Fibroblast of villous mesenchyme (primary cell): ENCODE measurements around the gene NPFFR1. TPM values are rescaled to one million over a fixed set of nuclear protein-coding genes. Genes with fewer than 3 reads are reported as not detected.

Experiments used
- DNase-seq: peaks from one replicate; pipeline ENCODE4 v3.0.0-alpha.2; 2010; ENCODE audit warnings: low read depth
- H3K4me3 ChIP-seq: 2 replicates; pipeline ENCODE4 v1.5.1; 2011; ENCODE audit warnings: low read depth, mild to moderate bottlenecking, low read length
- total RNA-seq: library from RNA; depleted of rRNA; stranded (reverse); fragments of >200 nt; gene quantifications from 2 replicates; pipeline ENCODE4 v1.2.3, GENCODE V29; 2012
- TF ChIP-seq, protein P1 (sequence below): IDR thresholded peaks from 2 replicates; pipeline ENCODE4 v1.5.1; 2012; ENCODE audit warnings: low read depth, mild to moderate bottlenecking, low read length; ENCODE audit not compliant: insufficient read depth

Gene NPFFR1
- total RNA-seq, 1 donor = not detected

DNA sequence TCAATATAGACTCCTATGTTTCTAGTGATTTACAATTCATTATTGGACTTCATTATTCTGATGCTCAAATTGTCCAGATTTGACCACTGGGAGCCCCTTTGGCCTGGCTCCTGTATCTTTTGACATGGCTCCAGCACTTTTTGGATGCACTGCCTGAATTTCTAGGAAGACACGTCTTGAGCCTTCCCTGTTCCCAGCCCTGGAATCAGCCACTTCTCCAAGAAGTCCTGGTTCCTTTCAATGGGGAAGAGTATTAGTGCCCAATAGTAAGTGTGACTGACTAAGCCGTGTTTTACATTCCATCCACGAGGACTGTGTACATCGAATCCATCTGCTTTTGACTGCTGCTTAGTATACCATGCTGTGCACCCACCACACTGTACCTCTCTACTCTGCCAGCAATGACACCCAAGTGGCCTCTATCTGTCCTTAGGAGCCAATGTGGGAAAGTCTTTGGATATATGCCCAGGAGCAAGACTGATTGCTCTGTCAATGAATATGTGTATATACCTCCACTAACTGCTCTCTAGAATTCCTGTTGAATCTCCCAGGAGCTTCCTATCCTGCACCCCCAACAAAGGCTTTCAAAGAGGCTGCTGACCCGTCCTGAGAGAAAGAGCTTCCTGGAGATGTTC, 23.2 kb upstream of the NPFFR1 start:
- TF ChIP-seq, protein P1, sequence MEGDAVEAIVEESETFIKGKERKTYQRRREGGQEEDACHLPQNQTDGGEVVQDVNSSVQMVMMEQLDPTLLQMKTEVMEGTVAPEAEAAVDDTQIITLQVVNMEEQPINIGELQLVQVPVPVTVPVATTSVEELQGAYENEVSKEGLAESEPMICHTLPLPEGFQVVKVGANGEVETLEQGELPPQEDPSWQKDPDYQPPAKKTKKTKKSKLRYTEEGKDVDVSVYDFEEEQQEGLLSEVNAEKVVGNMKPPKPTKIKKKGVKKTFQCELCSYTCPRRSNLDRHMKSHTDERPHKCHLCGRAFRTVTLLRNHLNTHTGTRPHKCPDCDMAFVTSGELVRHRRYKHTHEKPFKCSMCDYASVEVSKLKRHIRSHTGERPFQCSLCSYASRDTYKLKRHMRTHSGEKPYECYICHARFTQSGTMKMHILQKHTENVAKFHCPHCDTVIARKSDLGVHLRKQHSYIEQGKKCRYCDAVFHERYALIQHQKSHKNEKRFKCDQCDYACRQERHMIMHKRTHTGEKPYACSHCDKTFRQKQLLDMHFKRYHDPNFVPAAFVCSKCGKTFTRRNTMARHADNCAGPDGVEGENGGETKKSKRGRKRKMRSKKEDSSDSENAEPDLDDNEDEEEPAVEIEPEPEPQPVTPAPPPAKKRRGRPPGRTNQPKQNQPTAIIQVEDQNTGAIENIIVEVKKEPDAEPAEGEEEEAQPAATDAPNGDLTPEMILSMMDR = no peak
- DNase-seq = no peak

DNA sequence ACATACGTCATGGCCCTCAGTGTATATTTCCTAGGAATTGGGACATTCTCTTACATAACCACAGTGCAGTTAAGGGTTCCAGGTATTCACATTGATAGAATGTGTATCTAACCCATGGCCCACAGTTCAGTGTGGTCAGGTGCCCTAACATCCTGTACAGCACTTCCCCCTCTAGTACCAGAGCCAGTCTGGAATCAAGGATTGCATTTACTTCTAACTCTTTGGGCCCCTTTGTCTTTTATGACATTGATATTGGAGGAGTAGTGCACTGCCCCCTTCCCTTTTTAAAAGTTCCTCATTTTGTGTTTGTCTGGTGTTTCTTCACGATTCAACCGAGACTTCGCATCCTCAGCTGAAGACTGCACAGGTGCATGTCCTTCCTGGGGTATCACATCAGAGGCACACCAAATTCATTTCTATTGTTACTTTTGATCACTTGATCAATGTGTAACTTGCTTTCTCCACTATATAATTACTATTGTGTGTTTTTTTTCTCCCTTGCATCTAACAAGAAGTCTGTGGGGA, 22.4 kb upstream of the NPFFR1 start:
- no peak for DNase-seq
- TF ChIP-seq, protein P1 = no peak
- no peak overlapping the region for H3K4me3 ChIP-seq

More for the DNA sequence above, 23.2 kb upstream of the NPFFR1 start:
- no peak overlapping the region for H3K4me3 ChIP-seq

DNA sequence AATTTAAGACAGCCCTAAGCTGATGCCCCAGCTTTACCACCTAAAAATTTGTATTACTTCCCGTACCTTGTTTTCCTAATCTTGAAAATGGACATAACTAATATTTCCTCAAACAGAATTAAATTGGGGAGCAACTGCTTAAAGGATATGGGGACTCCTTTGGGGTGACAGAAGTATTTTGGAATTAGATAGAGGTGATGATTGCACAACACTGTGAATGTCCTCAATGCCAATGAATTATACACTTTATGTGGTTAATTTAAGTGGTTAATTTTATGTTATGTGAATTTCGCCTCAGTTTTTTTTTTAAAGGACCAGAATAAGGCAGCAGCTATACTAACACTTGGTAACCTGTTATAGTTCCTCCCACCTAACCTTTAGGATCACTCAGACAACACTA, 19.9 kb upstream of the NPFFR1 start:
- DNase-seq = no peak
- TF ChIP-seq, protein P1 = no peak
- no peak overlapping the region for H3K4me3 ChIP-seq

DNA sequence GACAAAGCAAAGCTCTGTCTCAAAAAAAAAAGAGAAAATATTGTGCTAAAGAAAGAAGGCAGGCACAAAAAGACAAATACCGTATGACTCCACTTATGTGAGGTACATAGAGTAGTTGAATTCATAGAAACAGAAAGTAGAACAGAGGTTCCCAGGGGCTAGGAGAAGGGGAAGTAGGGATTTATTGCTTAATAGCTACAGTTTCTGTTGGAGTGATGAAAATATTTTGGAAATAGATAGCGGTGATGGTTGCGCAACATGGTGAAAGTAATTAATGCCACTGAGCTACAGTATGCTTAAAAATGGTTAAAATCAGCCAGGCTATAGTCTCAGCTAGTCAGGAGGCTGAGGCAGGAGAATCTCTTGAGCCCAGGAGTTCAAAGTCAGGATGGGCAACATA, 18.5 kb upstream of the NPFFR1 start:
- TF ChIP-seq, protein P1 = no peak
- no peak overlapping the region for H3K4me3 ChIP-seq
- peak; percentile 95 for DNase-seq

DNA sequence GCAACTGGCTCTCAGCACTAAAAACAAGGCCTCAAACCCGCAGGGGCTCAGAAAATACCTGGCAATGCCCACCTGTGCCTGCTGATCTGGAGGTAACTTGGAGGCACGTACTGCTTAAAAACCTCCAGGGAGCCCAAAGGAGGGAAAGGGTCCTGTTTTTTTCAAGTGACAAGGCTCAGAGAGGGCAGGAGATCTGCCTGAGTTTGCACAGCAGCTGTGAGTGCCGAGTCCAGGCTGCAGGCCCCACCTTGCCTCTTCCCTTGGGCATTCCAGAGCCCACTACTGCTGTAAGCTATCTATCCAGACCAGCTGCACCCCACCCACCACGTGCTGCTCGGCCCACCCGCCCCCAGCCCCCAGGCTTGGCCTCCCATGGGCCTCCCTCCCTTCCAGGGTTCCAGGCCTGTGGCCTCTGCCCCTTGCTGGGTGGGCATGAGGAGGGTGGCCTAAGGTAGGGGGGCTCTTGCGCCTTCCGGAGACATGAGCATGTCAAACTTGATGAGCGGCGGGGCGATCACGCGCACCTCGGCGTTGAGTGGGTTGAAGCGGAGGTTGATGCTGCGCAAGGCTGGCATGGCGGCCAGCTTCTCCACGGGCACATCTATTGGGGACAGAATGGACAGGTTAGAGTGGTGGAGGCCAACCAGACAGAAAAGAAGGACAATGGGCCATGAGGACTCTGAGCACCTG, 17.2 kb upstream of the NPFFR1 start:
- DNase-seq = no peak
- H3K4me3 ChIP-seq = no peak overlapping the region
- TF ChIP-seq, protein P1 = no peak

DNA sequence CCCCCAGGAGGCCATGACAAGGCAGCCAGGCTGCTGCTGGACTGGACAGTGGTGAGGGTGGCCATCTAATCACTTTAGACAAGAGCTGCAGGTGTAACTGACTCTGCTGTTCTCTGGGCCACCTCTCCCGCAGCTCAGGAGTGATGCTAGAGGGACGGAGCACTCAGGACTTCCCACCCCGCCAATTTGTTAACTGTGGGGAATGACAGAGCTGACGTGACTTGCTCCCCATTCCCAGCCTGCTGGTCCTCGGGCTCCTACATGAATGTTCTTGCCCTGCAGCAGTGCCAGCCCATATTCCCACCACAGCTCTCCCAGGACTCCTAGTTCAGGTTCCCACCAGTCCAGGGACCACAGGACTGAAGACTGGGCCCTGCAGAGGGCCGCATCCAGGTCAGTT, 16.7 kb upstream of the NPFFR1 start:
- H3K4me3 ChIP-seq = no peak overlapping the region

More for the DNA sequence above, 16.7 kb upstream of the NPFFR1 start:
- no peak for DNase-seq
- TF ChIP-seq, protein P1 = no peak
